HG03045 (cell line): ENCODE results near the gene SHISAL2B.
"Not testable (repeated sequence)": the region's sequence is repeated elsewhere in the genome, so short reads cannot be mapped to it uniquely, and the experiment has no call there.

Source experiments
- ATAC-seq: cut with Tn5 transposase; IDR thresholded peaks from one replicate; pipeline ENCODE4 v1.9.1; 2021; ENCODE audit warnings: mild to moderate bottlenecking, moderate library complexity; ENCODE audit not compliant: unreplicated experiment

SHISAL2B gene

GRCh38 chr5:64690417-64691151 is at the start of gene SHISAL2B:
Gene SHISAL2B, plus strand, starts transcription at chr5:64690503. Its CDS starts 121 bp downstream, at chr5:64690624.
- no peak for ATAC-seq

GRCh38 chr5:64644831-64645230 is 45.5 kb upstream of the SHISAL2B start:
- ATAC-seq: no peak

GRCh38 chr5:64646169-64646568 is 44.1 kb upstream of the SHISAL2B start:
- ATAC-seq: no peak

GRCh38 chr5:64649512-64649911 is 40.8 kb upstream of the SHISAL2B start:
- no peak for ATAC-seq

- no peak for ATAC-seq
Observed at GRCh38 chr5:64653766-64654560, 36.3 kb upstream of the SHISAL2B start.

GRCh38 chr5:64654561-64654938 is 35.8 kb upstream of the SHISAL2B start:
- no peak for ATAC-seq

- no peak for ATAC-seq
Observed at GRCh38 chr5:64655596-64655995, 34.7 kb upstream of the SHISAL2B start.

- ATAC-seq: no peak
Observed at GRCh38 chr5:64659289-64659688, 31.0 kb upstream of the SHISAL2B start.

- ATAC-seq: not testable (repeated sequence)
Observed at GRCh38 chr5:64663181-64663580, 27.1 kb upstream of the SHISAL2B start.

GRCh38 chr5:64665243-64665642 is 25.1 kb upstream of the SHISAL2B start:
- ATAC-seq: no peak

GRCh38 chr5:64666078-64666477 is 24.2 kb upstream of the SHISAL2B start:
- no peak for ATAC-seq

GRCh38 chr5:64667068-64667467 is 23.2 kb upstream of the SHISAL2B start:
- no peak for ATAC-seq

- ATAC-seq: no peak
Observed at GRCh38 chr5:64670277-64670676, 20.0 kb upstream of the SHISAL2B start.

GRCh38 chr5:64671678-64672077 is 18.6 kb upstream of the SHISAL2B start:
- no peak for ATAC-seq

- no peak for ATAC-seq
Observed at GRCh38 chr5:64678374-64678773, 11.9 kb upstream of the SHISAL2B start.

GRCh38 chr5:64680289-64680688 is 10.0 kb upstream of the SHISAL2B start:
- ATAC-seq: no peak

- no peak for ATAC-seq
Observed at GRCh38 chr5:64682608-64683007, 7.7 kb upstream of the SHISAL2B start.

GRCh38 chr5:64685866-64686265 is 4.4 kb upstream of the SHISAL2B start:
- ATAC-seq: no peak

GRCh38 chr5:64688391-64688790 is 1.9 kb upstream of the SHISAL2B start:
- ATAC-seq: no peak

GRCh38 chr5:64688965-64689364 is 1.3 kb upstream of the SHISAL2B start:
- ATAC-seq: no peak

GRCh38 chr5:64690104-64690416 is 243 bp upstream of the SHISAL2B start:
- no peak for ATAC-seq

- no peak for ATAC-seq
Observed at GRCh38 chr5:64691291-64691690, 988 bp downstream of the SHISAL2B start.
